Activated CD8-positive, alpha-beta T cell treated with anti-CD3 and anti-CD28 coated beads, Interleukin-2, amount 10 ng/mL, durations not matched to agents 7 days and 5 days (primary cell): ENCODE data around the gene RAB11FIP3. TPM values are rescaled to one million over a fixed set of nuclear protein-coding genes. Genes with fewer than 3 reads are reported as not detected.

ENCODE experiments used
- ATAC-seq: fragments of 150-1000 bp; cut with Tn5 transposase; one replicate; pipeline ENCODE4 v1.10.0; 2021; ENCODE audit warnings: moderate library complexity
- CTCF ChIA-PET: fragments of 350-600 bp; sonication (Branson Sonifier 250); formaldehyde crosslinking; loops from one replicate; lab custom pipeline; 2021; ENCODE audit warnings: antibody characterized with exemption; lab: Charles Lee
- POLR2A ChIA-PET: fragments of 350-600 bp; sonication (Branson Sonifier 250); formaldehyde crosslinking; loops from one replicate; lab custom pipeline; 2021; ENCODE audit warnings: antibody characterized with exemption; lab: Charles Lee
- DNase-seq: peaks from one replicate; pipeline ENCODE4 v3.0.0-alpha.2; 2020
- H3K27ac Mint-ChIP-seq: one replicate; pipeline ENCODE4 v1.8.0; 2021; ENCODE audit warnings: mild to moderate bottlenecking, mixed read lengths
- H3K27me3 Mint-ChIP-seq: one replicate; pipeline ENCODE4 v1.8.0; 2021; ENCODE audit warnings: low read depth, mixed read lengths
- H3K36me3 Mint-ChIP-seq: one replicate; pipeline ENCODE4 v1.8.0; 2021; ENCODE audit warnings: low read depth, mixed read lengths
- H3K4me1 Mint-ChIP-seq: one replicate; pipeline ENCODE4 v1.8.0; 2021; ENCODE audit warnings: low read depth, mixed read lengths
- H3K4me3 Mint-ChIP-seq: one replicate; pipeline ENCODE4 v1.8.0; 2021; ENCODE audit warnings: mild to moderate bottlenecking, mixed read lengths
- H3K9me3 Mint-ChIP-seq: one replicate; pipeline ENCODE4 v1.8.0; 2022; ENCODE audit warnings: mixed read lengths; ENCODE audit not compliant: insufficient read depth
- total RNA-seq, 2 experiments: library from RNA; stranded (reverse); gene quantifications; one replicate each; pipeline ENCODE4 v1.2.3, GENCODE V29; 2021

RAB11FIP3 gene
- total RNA-seq, 2 experiments from 2014 or later, result 20.7 to 23.4 TPM

DNA sequence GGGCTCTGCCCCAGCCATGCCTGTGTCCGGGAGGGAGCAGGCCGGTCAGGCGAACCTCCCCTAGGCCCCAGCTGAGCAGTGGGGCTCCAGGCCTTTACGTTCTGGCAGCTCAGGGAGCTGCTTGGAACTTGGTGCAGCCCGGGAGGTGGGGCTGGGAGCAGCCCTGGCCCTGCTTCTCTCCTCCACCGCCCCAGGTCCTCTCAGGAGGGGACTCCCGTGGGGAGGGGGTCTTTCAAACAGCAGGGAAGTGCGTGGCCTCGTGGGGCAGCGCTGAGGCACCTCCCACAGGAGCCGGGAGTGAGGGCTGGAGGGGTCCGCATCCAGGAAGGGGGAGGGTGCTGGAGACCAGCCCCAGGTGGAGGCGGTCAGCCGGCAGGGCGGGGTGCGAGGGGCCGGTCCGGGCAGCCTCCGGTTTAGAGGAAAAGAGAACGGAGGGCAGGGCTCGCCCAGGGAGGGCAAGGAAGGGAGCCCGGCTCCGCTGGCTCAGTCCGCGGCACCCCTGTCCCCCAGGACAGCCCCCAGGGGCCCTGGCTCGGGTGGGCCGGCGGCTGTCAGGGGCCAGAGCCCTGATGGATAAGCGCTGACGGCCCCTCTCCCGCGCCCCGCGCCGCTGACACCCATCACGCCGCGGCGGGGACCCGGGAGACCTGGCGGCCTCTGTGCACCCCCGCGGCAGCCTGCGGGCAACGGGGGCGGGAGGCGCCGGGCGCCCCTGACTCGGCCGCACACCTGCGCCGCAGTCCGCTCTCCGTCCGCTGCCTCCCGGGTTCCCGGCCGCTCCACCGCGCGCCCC is 134.2 kb downstream of the RAB11FIP3 start:
- no peaks in the 10 kb centered on the region for H3K9me3 Mint-ChIP-seq
- CTCF ChIA-PET, result interaction anchor here (1.2 kb wide), 1 partner anchor 9 kb away, joined by 3 read pairs; no protein-coding TSS in a partner anchor
- POLR2A ChIA-PET, result no interaction called here
- H3K4me3 Mint-ChIP-seq, result no peak overlapping the region
- no peak overlapping the region for H3K27ac Mint-ChIP-seq
- no peaks in the 10 kb centered on the region for H3K36me3 Mint-ChIP-seq
- ATAC-seq (no peak), DNase-seq (no peak)
- H3K4me1 Mint-ChIP-seq, result no peaks in the 10 kb centered on the region
- H3K27me3 Mint-ChIP-seq, result peaks cover 12% of the 10 kb centered on the region

DNA sequence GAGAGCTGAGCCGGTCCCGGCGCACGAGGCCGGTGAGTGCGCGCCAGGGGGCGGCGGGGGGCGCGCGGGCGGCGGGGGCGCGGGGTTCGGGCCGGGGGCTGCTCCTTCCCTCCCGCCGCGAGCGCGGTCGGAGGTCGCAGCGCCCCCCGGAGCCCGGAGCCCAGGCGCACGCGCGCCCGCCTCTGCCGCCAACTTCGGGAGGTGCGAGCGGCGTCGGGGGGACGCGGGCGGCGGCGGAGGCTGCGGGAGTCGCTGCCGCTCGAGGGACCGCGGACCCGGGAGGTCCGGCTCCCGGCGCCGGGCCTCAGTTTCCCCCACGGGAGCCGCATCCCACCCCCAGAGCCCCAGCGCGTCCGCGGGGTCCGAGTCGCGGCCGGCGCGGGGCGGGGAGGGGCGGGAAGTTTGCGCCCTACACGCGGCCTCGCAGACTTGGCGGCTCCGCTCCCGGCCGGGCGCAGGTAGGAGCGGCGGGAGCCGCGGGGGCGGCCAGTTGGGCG is 134.8 kb downstream of the RAB11FIP3 start, which contains the start of gene PRR35:
Gene PRR35 (plus strand): TSS at position 191 of the 497 bp plus-strand sequence. CDS start 2,901 bp downstream, outside the sequence.
- CTCF ChIA-PET, result no interaction called here
- Mint-ChIP-seq H3K27me3 (peaks cover 12% of the 10 kb centered on the region), H3K4me3 (no peak within 1 kb of the TSS), H3K4me1 (no peaks in the 10 kb centered on the region), H3K27ac (no peak within 1 kb of the TSS), H3K36me3 (no peaks in the 10 kb centered on the region), H3K9me3 (no peaks in the 10 kb centered on the region)
- no peak for DNase-seq
- ATAC-seq, result no peak
- POLR2A ChIA-PET, result no interaction called here

DNA sequence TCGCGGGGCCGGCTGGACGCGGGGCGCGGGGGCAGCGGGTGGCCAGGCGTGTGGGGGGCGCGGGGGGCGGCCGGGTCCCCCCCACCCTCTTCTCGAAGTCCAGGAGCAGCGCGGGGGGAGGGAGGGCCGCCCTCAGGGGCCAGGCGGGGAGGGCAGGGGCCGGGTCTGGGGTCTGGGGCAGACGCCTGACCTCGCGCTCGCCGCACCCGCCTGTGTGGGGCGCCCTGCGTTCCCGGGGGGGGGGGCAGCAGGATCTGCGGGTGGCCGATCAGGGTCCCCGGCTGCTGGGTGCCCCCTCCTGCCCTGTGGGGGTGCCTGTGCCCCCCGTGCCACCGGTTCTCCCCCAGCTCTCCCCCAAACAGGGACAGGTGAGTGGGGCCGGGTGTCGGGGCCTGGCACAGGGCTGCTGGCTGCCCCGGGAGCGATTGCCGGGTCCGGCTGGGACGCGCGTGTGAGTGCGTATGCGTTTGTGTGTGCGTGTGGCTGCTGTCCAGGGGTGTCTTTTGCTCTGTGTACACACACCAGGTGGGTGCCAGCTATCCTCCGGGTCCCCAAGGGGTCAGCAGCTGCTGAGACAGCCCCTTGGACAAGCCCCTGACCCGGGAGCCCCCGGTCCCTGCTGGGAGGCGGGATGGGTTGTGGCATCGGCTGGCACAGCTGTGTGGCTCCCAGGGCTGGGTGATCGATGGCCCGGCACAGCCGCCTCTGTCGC is 135.4 kb downstream of the RAB11FIP3 start:
- ATAC-seq, result no peak
- Mint-ChIP-seq H3K36me3 (no peaks in the 10 kb centered on the region), H3K9me3 (no peaks in the 10 kb centered on the region), H3K27me3 (peaks cover 12% of the 10 kb centered on the region), H3K4me1 (no peaks in the 10 kb centered on the region), H3K27ac (no peak overlapping the region), H3K4me3 (no peak overlapping the region)
- CTCF ChIA-PET, result no interaction called here
- DNase-seq, result no peak
- POLR2A ChIA-PET, result no interaction called here

DNA sequence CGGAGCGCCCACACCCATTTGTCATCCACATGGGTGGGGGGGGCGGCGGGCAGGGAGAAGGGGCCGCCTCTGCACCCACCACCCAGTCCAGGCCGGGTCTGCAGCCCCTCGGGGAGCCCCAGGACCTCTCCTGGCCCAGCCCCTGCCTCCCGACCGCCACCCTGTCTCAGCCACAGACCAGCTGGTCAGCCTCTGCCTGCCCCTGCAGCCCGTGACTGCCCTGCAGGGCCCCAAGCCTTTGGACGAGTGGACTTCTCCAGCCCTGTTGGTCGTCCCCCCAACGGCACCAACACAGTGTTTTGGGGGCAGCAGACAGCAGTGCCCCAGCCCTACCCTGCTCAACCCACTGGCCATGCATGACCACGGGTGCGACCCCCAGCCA is 136.0 kb downstream of the RAB11FIP3 start:
- DNase-seq, result no peak
- Mint-ChIP-seq H3K4me1 (peaks cover 2% of the 10 kb centered on the region), H3K9me3 (no peaks in the 10 kb centered on the region), H3K36me3 (no peaks in the 10 kb centered on the region), H3K4me3 (no peak overlapping the region), H3K27ac (no peak overlapping the region), H3K27me3 (peaks cover 12% of the 10 kb centered on the region)
- ATAC-seq, result no peak
- CTCF ChIA-PET, result no interaction called here
- POLR2A ChIA-PET, result no interaction called here

DNA sequence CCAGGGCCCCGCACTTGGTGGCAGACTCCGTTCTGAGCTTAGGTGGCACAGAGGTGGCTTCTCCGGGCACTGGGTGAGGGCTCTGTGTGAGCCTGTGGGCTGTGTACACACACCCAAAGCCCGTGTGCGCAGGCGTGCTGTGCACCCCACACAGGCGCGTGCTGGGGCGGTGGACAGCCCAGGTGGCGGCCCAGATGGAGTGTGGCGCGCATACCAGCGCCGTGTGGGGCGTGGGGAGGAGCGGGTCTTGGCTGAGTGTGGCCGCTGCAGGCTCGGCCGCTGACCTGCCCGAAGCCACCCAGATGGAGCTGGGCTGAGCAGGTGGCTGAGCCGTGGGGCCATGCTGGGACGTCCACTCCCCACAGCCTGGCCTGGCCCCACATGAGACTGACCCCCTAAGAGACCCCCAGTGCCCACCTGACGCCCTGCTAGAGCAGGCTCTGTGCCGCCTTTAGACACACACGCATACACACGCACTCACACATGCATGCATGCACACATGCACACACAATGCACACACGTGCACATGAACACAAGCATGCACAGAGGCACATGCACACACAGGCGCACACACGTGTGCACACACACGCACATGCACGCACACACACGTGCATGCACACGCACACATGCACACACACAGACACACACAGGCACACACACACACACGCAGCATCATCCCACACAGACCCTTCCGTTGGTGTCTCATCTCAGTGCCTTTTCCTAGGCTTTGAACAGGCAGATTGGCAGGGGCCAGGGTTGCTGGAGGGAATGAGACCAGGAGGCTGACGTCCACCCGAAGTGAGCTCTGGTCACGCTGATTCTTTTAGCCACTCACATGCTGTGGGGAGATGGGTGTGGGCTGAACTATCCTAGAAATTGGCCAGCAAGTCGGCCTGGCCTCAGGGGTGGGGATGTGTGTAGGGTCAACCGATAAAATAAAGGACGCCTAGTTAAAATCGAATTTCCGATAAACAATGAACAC is 136.8 kb downstream of the RAB11FIP3 start:
- H3K4me3 Mint-ChIP-seq, result no peak overlapping the region
- H3K9me3 Mint-ChIP-seq, result no peaks in the 10 kb centered on the region
- H3K4me1 Mint-ChIP-seq, result peaks cover 10% of the 10 kb centered on the region
- POLR2A ChIA-PET, result no interaction called here
- ATAC-seq, result no peak
- no peak overlapping the region for H3K27ac Mint-ChIP-seq
- H3K27me3 Mint-ChIP-seq, result peaks cover 12% of the 10 kb centered on the region
- CTCF ChIA-PET, result no interaction called here
- H3K36me3 Mint-ChIP-seq, result no peaks in the 10 kb centered on the region
- DNase-seq, result no peak

DNA sequence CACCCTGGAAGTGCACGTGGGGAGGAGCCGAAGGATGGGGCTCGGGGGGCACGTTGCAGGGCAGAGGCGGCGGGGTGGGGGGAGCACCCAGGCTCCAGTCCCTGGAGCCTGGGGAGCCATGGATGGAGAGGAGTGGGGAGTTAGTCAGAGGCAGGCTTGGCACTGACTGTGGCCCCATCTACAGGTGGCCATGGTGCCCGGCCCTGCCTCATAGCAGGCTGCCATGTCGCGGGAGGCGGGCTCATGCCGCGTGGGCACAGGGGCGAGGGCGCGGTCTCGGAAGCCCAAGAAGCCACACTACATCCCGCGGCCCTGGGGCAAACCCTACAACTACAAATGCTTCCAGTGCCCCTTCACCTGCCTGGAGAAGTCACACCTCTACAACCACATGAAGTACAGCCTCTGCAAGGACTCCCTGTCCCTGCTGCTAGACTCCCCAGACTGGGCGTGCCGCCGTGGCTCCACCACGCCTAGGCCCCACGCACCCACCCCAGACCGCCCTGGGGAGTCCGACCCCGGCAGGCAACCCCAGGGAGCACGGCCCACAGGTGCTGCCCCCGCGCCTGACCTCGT is 137.7 kb downstream of the RAB11FIP3 start:
- POLR2A ChIA-PET, result no interaction called here
- H3K27ac Mint-ChIP-seq, result no peak overlapping the region

DNA sequence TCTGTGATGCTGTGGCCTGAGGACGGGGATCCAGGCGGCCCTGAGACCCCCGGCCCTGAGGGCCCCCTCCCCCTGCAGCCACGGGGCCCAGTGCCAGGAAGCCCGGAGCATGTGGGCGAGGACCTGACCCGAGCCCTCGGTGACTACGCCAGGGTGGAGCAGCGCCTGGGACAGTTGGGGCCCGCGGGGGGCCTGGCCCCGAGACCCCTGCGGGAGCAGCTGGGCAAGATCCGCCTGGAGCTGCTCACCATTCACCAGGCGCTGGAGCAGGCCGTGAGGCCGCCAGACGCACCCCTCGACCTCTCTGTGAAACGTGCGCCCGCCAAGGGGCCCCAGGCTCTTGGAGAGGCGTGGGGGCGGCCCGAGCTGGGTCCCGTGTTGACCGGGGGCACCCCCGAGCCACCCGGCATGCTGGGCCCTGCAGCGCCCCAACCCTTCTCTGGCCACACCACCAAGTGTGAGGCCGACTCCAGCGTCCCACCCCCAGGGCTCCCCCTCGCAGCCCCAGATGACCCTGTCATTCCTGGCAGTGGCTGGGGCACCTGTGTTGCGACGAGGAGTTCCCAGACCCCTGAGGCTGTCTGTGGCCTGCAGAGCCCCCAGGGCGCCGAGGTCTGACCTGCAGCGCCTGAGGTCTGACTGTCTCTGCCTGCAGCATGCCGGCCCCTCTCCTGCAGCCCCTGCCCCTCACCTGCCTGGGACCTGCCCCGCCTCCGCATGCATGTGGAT is 139.4 kb downstream of the RAB11FIP3 start:
- peaks cover 18% of the 10 kb centered on the region for H3K4me1 Mint-ChIP-seq
- H3K27me3 Mint-ChIP-seq, result peaks cover 5% of the 10 kb centered on the region
- ChIA-PET POLR2A (no interaction called here), CTCF (interaction anchor here (0.9 kb wide), 1 partner anchor 72 kb away, joined by 3 read pairs; the partner anchor contains the start of gene METTL26)
- no peaks in the 10 kb centered on the region for H3K9me3 Mint-ChIP-seq
- H3K27ac Mint-ChIP-seq, result no peak overlapping the region
- no peaks in the 10 kb centered on the region for H3K36me3 Mint-ChIP-seq
- DNase-seq (no peak), ATAC-seq (no peak)
- no peak overlapping the region for H3K4me3 Mint-ChIP-seq

More for the DNA sequence above, 137.7 kb downstream of the RAB11FIP3 start:
- DNase-seq (no peak), ATAC-seq (no peak)
- Mint-ChIP-seq H3K4me3 (no peak overlapping the region), H3K9me3 (no peaks in the 10 kb centered on the region), H3K36me3 (no peaks in the 10 kb centered on the region), H3K27me3 (peaks cover 12% of the 10 kb centered on the region), H3K4me1 (peaks cover 11% of the 10 kb centered on the region)
- CTCF ChIA-PET, result no interaction called here

DNA sequence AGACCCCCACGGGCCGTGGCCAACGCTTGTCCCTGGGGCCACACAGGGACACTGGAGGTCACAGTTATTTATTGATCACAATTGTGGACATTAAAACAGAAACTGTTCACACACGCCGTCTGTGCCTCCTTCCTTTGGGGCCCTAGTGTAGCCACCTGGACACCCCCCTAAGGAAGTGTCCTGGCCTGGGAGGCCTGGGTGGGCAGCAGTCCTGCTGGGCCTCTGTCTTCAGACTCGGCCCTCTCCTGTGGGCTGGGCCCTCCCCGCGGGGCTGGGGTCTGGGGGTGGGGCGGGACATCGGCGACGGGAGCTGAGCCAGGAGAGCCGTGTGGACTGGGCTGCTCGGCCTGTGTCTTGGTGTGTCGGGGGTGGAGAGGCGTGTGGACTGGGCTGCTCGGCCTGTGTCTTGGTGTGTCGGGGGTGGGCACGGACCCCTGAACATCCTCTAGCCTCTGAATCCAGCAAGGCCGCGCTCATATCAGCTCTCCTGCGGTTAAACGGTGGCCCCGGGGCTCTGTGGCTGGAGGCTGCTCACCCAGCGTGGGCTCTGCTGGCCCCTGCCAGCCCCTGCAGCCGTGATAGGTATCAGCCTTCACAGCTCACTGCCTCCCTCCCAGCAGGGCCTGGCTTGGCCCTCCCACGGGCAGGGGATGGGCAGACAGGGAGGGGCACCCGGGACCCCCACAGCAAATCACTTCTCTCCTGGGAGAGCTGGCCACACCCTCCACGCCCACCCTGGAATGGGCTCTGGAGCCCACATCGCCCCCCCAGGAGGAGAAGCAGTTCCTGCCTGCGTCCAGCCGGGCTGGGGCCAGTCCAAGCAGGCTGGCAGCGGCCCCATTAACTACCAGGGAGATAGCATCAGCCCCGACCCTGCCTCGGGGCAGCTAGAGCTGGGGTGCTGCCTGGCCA is 140.2 kb downstream of the RAB11FIP3 start:
- Mint-ChIP-seq H3K9me3 (no peaks in the 10 kb centered on the region), H3K27ac (no peak overlapping the region), H3K27me3 (peaks cover 5% of the 10 kb centered on the region), H3K36me3 (no peaks in the 10 kb centered on the region), H3K4me1 (peaks cover 20% of the 10 kb centered on the region), H3K4me3 (no peak overlapping the region)
- POLR2A ChIA-PET, result interaction anchor here (1.3 kb wide), 1 partner anchor 37 kb away, joined by 3 read pairs; no protein-coding TSS in a partner anchor
- ATAC-seq (no peak), DNase-seq (no peak)
- CTCF ChIA-PET, result interaction anchor here (0.9 kb wide), 1 partner anchor 71 kb away, joined by 3 read pairs; the partner anchor contains the start of gene METTL26

DNA sequence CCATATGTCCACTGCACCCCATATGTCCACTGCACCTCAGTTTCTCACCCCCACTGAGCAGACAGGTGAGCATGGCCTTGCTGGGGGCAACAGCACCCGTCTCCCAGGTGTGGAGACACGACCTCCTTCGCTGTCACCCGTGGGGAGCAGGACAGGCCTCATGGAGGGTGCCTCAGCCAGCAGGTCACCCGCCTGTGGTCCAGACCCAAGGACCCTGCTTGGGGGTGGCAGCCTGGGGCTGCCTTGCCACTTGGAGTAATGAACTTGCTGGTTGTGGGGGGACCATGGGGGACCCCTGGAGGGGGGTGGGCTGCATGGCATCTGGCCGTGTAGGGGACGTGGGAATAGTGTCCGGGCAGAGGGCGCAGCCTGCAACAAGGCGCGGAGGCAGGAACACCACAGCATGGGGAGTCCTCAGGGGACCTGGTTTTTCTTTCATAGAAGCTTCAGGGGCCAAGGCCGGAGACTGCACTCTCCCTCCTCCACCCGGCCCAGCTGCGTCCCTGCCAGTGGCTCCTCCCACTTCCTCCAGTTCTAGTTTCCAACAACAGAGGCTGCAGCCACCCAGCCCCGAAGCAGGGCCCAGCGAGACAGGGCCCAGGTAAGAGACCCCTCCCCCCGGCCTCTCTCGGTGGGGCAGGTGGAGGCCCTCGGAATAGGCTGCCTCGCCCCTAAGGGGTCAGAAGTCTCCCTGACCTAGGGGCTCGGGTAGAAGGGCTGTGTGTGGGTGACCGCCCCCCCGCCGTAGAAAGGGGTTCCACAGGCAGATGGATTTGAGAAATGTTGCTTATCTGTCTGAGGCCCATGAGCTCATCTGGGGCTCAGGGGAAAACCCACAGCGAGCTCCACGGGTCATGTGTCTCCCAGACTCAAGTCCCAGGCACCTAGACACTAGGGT is 141.3 kb downstream of the RAB11FIP3 start, which contains the start of gene NHLRC4:
Gene NHLRC4 (plus strand): TSS at position 531 of the 898 bp plus-strand sequence. CDS start 1,043 bp downstream, outside the sequence.
- H3K36me3 Mint-ChIP-seq, result no peaks in the 10 kb centered on the region
- CTCF ChIA-PET, result no interaction called here

More for the DNA sequence above, 141.3 kb downstream of the RAB11FIP3 start, which contains the start of gene NHLRC4:
- POLR2A ChIA-PET, result interaction anchor here (0.7 to 1.3 kb wide), 3 partner anchors 9 to 40 kb away, joined by 3 to 4 read pairs (median 3); partner anchors contain the start of gene CAPN15
- H3K9me3 Mint-ChIP-seq, result no peaks in the 10 kb centered on the region
- peaks cover 3% of the 10 kb centered on the region for H3K27me3 Mint-ChIP-seq
- H3K4me1 Mint-ChIP-seq, result peaks cover 29% of the 10 kb centered on the region
- ATAC-seq (peak; percentile 56), DNase-seq (peak; percentile 82)
- H3K4me3 Mint-ChIP-seq, result peak within 1 kb of the TSS; percentile 58
- H3K27ac Mint-ChIP-seq, result peak within 1 kb of the TSS; percentile 78
